ENCODE data around the gene FAM200B. TPM values are rescaled to one million over a fixed set of nuclear protein-coding genes. Genes with fewer than 3 reads are reported as not detected.

The FAM200B gene
- total and polyA plus RNA-seq, 2 experiments from 2014 or later = 33.2 to 74.6 TPM

DNA sequence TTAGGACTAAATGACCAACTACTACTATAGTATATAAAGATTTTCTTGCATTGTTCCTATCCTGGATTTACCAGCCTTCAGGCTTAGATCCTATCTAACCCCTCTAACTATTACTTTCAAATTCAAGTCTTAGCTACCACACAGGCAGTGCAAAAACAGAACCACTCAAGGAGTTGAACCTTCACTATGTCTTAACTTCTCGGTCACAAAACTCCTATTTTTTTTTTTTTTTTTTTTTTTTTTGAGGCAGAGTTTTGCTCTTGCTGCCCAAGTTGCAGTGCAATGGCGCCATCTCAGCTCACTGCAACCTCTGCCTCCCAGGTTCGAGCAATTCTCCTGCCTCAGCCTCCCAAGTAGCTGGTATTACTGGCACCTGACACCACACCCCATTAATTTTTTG is 6.3 kb upstream of the FAM200B start:
- Histone ChIP-seq H3K36me3 (ENCODE audit: low read depth) (no peaks in the 10 kb centered on the region), H3K9me2 (ENCODE audit: insufficient read depth) (no peaks in the 10 kb centered on the region), H4K20me1 (ENCODE audit: insufficient read depth) (no peaks in the 10 kb centered on the region), H3K9me3 (ENCODE audit: low read depth) (no peaks in the 10 kb centered on the region), H3F3A (ENCODE audit: insufficient read depth) (peaks cover 4% of the 10 kb centered on the region; the same call in 1 of the 2 replicates), H3K4me1 (ENCODE audit: insufficient read depth) (peaks cover 26% of the 10 kb centered on the region), H3K79me2 (ENCODE audit: insufficient read depth) (peaks cover 98% of the 10 kb centered on the region), H3K27me3 (replicated peaks; ENCODE audit: insufficient read depth) (no peaks in the 10 kb centered on the region), H2AFZ (no peak overlapping the region), H3K4me2 (ENCODE audit: unreplicated experiment) (no peak overlapping the region), H3K27ac (no peak overlapping the region), H3K4me3 (no peak overlapping the region), H3K9ac (no peak overlapping the region)
- TF ChIP-seq EZH2 (IDR thresholded peaks at IDR 0.05; ENCODE audit: insufficient read depth, poor library complexity, severe bottlenecking) (no peak), EZH2phosphoT487 (IDR thresholded peaks at IDR 0.05; ENCODE audit: insufficient read depth, low read depth) (no peak)
- in situ Hi-C loops (cut with MboI) = no loop called here
- no peak for DNase-seq
- 99 to 100% methylated on average over 3 of the region's 3 CpGs for WGBS, 2 experiments (ENCODE audit: low coverage in 1 of 2, low lambda C conversion rate in 2 of 2, missing lambda C conversion rate in 2 of 2)

DNA sequence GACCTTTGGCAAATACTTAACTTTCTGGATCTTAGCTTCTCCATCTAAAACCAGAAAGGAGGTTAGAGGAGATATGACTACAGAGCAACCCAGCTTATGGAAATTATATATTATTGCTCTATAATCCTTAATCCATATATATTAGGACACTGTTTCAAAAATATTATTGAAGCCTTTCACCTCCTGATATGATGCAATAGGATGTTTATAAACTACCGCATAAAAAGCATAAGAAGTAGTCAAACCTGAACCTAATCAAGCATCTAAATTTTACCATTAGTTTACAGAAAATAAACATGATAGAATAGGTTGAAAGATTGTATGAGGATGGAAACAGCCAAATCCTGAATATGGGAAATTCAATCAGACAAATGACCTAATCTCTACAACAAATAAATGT is 5.6 kb upstream of the FAM200B start:
- TF ChIP-seq EZH2phosphoT487 (IDR thresholded peaks at IDR 0.05; ENCODE audit: insufficient read depth, low read depth) = no peak
- no peak for TF ChIP-seq EZH2 (IDR thresholded peaks at IDR 0.05; ENCODE audit: insufficient read depth, poor library complexity, severe bottlenecking)
- no peak overlapping the region for H3K4me2 ChIP-seq (ENCODE audit: unreplicated experiment)
- DNase-seq = no peak
- no peak overlapping the region for H3K27ac ChIP-seq
- H3K4me1 ChIP-seq (ENCODE audit: insufficient read depth) = peaks cover 26% of the 10 kb centered on the region
- H3K9ac ChIP-seq = no peak overlapping the region
- no peaks in the 10 kb centered on the region for H3K27me3 ChIP-seq (replicated peaks; ENCODE audit: insufficient read depth)
- no peaks in the 10 kb centered on the region for H4K20me1 ChIP-seq (ENCODE audit: insufficient read depth)
- H3K9me2 ChIP-seq (ENCODE audit: insufficient read depth) = no peaks in the 10 kb centered on the region
- H3K9me3 ChIP-seq (ENCODE audit: low read depth) = no peaks in the 10 kb centered on the region
- H3K36me3 ChIP-seq (ENCODE audit: low read depth) = no peaks in the 10 kb centered on the region
- peaks cover 4% of the 10 kb centered on the region; the same call in 1 of the 2 replicates for H3F3A ChIP-seq (ENCODE audit: insufficient read depth)
- in situ Hi-C loops (cut with MboI) = no loop called here
- no peak overlapping the region for H3K4me3 ChIP-seq
- H2AFZ ChIP-seq = no peak overlapping the region
- H3K79me2 ChIP-seq (ENCODE audit: insufficient read depth) = peaks cover 98% of the 10 kb centered on the region
- 100% methylated on average over 1 of the region's 1 CpG for WGBS, 2 experiments (ENCODE audit: low coverage in 1 of 2, low lambda C conversion rate in 2 of 2, missing lambda C conversion rate in 2 of 2)

DNA sequence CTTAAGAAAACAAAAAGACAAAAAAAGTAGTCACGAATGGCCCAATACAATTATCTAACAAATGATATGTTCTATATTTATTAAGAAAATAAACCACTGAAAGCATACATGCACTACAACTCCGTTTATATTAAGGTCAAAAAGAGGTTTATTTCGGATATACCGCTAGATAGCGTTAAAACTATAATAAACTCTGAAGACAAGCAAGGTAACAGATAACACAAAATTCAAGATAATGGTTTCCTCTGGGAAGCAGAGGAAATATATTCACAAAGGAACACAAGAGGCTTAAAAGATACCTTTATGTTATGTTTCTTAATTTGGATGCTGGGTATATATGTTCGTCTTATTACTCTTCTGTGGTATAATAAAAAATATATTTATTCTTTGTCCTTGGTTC is 4.7 kb upstream of the FAM200B start:
- 98 to 99% methylated on average over 6 of the region's 6 CpGs for WGBS, 2 experiments (ENCODE audit: low coverage in 1 of 2, low lambda C conversion rate in 2 of 2, missing lambda C conversion rate in 2 of 2)
- Histone ChIP-seq H3K4me1 (ENCODE audit: insufficient read depth) (peaks cover 26% of the 10 kb centered on the region), H3K27ac (no peak overlapping the region), H3K9ac (no peak overlapping the region), H3K9me3 (ENCODE audit: low read depth) (no peaks in the 10 kb centered on the region), H3F3A (ENCODE audit: insufficient read depth) (peaks cover 4% of the 10 kb centered on the region; the same call in 1 of the 2 replicates), H2AFZ (no peak overlapping the region), H3K79me2 (ENCODE audit: insufficient read depth) (peaks cover 94% of the 10 kb centered on the region), H3K4me2 (ENCODE audit: unreplicated experiment) (peak overlapping the region; percentile 15), H3K36me3 (ENCODE audit: low read depth) (no peaks in the 10 kb centered on the region), H3K9me2 (ENCODE audit: insufficient read depth) (no peaks in the 10 kb centered on the region), H3K4me3 (no peak overlapping the region), H3K27me3 (replicated peaks; ENCODE audit: insufficient read depth) (no peaks in the 10 kb centered on the region), H4K20me1 (ENCODE audit: insufficient read depth) (no peaks in the 10 kb centered on the region)
- in situ Hi-C loops (cut with MboI) = no loop called here
- TF ChIP-seq EZH2 (IDR thresholded peaks at IDR 0.05; ENCODE audit: insufficient read depth, poor library complexity, severe bottlenecking) (no peak), EZH2phosphoT487 (IDR thresholded peaks at IDR 0.05; ENCODE audit: insufficient read depth, low read depth) (no peak)
- DNase-seq = no peak

DNA sequence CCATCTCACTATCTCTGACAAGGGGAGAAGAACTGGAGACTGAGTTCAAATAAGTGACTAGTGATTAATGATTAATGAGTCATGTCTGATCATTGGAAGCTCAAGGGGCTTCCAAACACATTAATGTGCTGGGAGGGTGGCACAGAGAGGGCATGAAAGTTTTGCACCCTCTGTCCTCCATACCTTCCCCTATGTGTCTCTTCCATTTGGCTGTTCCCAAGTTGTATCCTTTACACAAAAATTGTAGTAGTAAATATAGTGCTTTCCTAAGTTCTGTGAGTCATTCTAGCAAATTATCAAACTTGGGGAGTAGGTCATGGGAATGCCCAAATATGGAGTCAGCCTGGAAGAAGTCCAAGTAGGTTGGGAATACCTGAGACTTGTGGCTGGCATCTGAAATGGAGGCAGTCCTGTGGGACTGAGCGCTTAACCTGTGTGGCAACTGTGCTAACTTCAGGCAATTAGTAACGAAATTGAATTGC is 4.1 kb upstream of the FAM200B start:
- peak; percentile 48 for DNase-seq
- WGBS, 2 experiments (ENCODE audit: low coverage in 1 of 2, low lambda C conversion rate in 2 of 2, missing lambda C conversion rate in 2 of 2) = 98 to 100% methylated on average over 2 of the region's 2 CpGs
- H3K36me3 ChIP-seq (ENCODE audit: low read depth) = no peaks in the 10 kb centered on the region
- peaks cover 4% of the 10 kb centered on the region; the same call in 1 of the 2 replicates for H3F3A ChIP-seq (ENCODE audit: insufficient read depth)
- H3K27ac ChIP-seq = no peak overlapping the region
- H3K4me3 ChIP-seq = no peak overlapping the region
- no peak overlapping the region for H2AFZ ChIP-seq
- no peaks in the 10 kb centered on the region for H3K27me3 ChIP-seq (replicated peaks; ENCODE audit: insufficient read depth)
- TF ChIP-seq EZH2 (IDR thresholded peaks at IDR 0.05; ENCODE audit: insufficient read depth, poor library complexity, severe bottlenecking) = no peak
- TF ChIP-seq EZH2phosphoT487 (IDR thresholded peaks at IDR 0.05; ENCODE audit: insufficient read depth, low read depth) = no peak
- H3K9ac ChIP-seq = no peak overlapping the region
- H3K4me1 ChIP-seq (ENCODE audit: insufficient read depth) = peaks cover 27% of the 10 kb centered on the region
- H3K79me2 ChIP-seq (ENCODE audit: insufficient read depth) = peaks cover 95% of the 10 kb centered on the region
- H3K9me3 ChIP-seq (ENCODE audit: low read depth) = no peaks in the 10 kb centered on the region
- H3K4me2 ChIP-seq (ENCODE audit: unreplicated experiment) = peak overlapping the region; percentile 15
- in situ Hi-C loops (cut with MboI) = no loop called here
- no peaks in the 10 kb centered on the region for H3K9me2 ChIP-seq (ENCODE audit: insufficient read depth)
- H4K20me1 ChIP-seq (ENCODE audit: insufficient read depth) = no peaks in the 10 kb centered on the region

DNA sequence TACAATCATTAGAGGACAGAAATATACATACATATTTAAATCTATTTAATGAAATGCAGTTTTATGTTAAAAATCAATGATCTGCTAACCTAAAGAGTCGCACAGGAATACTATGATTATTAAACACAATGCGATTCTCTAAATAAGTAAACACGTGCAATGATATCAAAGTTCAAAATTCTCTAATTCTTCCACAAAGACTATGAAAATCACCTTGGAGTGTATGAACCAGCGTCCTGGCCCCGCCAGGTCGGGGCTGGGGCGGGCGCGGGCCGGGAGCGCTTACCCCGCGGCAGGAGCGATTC is 608 bp upstream of the FAM200B start:
- peaks cover 44% of the 10 kb centered on the region for H3K4me1 ChIP-seq (ENCODE audit: insufficient read depth)
- TF ChIP-seq EZH2 (IDR thresholded peaks at IDR 0.05; ENCODE audit: insufficient read depth, poor library complexity, severe bottlenecking) (no peak), EZH2phosphoT487 (IDR thresholded peaks at IDR 0.05; ENCODE audit: insufficient read depth, low read depth) (no peak)
- peaks cover 16% of the 10 kb centered on the region for H3K36me3 ChIP-seq (ENCODE audit: low read depth)
- H3K27ac ChIP-seq = peak overlapping the region; percentile 69
- in situ Hi-C loops (cut with MboI) = no loop called here
- no peaks in the 10 kb centered on the region for H4K20me1 ChIP-seq (ENCODE audit: insufficient read depth)
- no peaks in the 10 kb centered on the region; the same call in 1 of the 2 replicates for H3K9me2 ChIP-seq (ENCODE audit: insufficient read depth)
- H3K9me3 ChIP-seq (ENCODE audit: low read depth) = no peaks in the 10 kb centered on the region
- DNase-seq = no peak
- H2AFZ ChIP-seq = peak overlapping the region; percentile 85
- peak overlapping the region; percentile 93 for H3K4me2 ChIP-seq (ENCODE audit: unreplicated experiment)
- H3K9ac ChIP-seq = peak overlapping the region; percentile 97
- H3K4me3 ChIP-seq = peak overlapping the region; percentile 88
- H3K79me2 ChIP-seq (ENCODE audit: insufficient read depth) = peaks cover 96% of the 10 kb centered on the region
- no peaks in the 10 kb centered on the region for H3K27me3 ChIP-seq (replicated peaks; ENCODE audit: insufficient read depth)
- WGBS, 2 experiments (ENCODE audit: low coverage in 1 of 2, low lambda C conversion rate in 2 of 2, missing lambda C conversion rate in 2 of 2) = 1% methylated on average over 14 of the region's 14 CpGs
- H3F3A ChIP-seq (ENCODE audit: insufficient read depth) = peaks cover 4% of the 10 kb centered on the region; the same call in 1 of the 2 replicates
